NCI-H1092 (cell line): ENCODE data around the gene ORMDL2.
"Not testable (repeated sequence)": the region's sequence is repeated elsewhere in the genome, so short reads cannot be mapped to it uniquely, and the experiment has no call there.

Experiments
- DNase-seq: peaks from one replicate; lab custom pipeline; 2025; lab: John Stamatoyannopoulos, UW

The ORMDL2 gene

GRCh38 chr12:55828357-55828756 lies 10.5 kb downstream of the ORMDL2 start:
- DNase-seq: no peak

GRCh38 chr12:55829967-55830600 lies 12.2 kb downstream of the ORMDL2 start:
- DNase-seq: no peak

DNA sequence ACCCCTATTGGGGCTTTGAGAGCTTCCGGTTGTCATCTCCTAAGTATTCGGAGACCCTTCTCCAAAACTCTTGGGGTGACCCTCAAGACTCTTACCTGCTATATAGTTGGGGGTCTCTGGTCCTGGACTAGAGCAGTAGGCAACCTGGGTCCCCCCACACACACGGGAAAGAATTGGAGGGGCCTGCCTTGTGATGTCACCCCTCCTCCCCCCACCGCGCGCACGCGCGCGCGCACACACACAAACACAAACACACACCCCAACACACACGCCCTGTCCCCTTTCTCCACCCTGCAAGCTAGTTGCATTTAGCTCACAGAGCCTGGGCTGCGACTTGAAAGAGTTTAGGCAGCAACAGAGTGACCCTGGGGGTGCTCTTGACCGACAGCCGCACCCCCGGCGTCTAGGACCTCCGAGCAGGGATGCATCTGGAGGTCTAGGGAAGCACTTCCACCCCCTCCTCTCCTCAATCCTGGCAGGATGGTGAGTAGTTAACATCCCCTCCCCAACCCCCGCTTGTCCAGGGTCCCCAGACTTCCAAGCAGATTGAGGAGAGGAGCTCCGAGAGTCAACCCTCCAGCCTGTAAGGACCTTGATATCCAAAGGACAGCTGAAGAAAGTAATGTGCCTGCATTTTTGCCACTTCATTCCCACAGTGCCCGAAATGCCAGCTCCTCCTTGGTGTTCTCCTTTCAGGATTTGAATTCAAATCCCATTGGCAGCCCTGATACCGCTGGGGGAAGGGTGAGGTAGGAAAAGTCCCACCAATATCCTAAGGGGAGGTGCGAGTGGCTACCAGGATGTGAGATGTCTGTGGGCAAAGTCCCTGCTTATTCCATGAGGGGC lies 13.0 kb downstream of the ORMDL2 start:
- peak; percentile 36 for DNase-seq

- DNase-seq: no peak
Observed at GRCh38 chr12:55831447-55831815, 13.6 kb downstream of the ORMDL2 start.

GRCh38 chr12:55833056-55833455 lies 15.2 kb downstream of the ORMDL2 start:
- no peak for DNase-seq

- not testable (repeated sequence) for DNase-seq
Observed at GRCh38 chr12:55834400-55834799, 16.6 kb downstream of the ORMDL2 start.

DNA sequence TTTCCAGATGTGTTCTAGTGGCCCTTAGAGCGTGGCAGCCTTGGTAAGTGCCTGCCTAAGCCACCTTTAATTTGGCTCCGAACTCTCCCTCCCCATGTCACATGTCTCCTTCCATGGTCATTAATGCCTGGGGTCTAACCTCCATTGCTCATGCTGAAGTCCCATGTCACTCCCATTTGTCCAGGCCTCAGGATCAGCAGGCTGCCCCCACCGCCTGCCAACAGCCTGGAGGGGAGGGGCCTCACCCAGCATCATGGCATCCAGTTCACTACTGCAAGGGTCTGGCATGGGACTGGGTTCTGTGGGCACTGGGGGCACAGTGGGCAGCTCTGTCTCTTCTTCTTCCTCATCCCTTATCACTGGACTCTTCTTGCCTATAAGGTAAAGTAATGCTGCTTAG lies 20.5 kb downstream of the ORMDL2 start:
- DNase-seq: no peak

DNA sequence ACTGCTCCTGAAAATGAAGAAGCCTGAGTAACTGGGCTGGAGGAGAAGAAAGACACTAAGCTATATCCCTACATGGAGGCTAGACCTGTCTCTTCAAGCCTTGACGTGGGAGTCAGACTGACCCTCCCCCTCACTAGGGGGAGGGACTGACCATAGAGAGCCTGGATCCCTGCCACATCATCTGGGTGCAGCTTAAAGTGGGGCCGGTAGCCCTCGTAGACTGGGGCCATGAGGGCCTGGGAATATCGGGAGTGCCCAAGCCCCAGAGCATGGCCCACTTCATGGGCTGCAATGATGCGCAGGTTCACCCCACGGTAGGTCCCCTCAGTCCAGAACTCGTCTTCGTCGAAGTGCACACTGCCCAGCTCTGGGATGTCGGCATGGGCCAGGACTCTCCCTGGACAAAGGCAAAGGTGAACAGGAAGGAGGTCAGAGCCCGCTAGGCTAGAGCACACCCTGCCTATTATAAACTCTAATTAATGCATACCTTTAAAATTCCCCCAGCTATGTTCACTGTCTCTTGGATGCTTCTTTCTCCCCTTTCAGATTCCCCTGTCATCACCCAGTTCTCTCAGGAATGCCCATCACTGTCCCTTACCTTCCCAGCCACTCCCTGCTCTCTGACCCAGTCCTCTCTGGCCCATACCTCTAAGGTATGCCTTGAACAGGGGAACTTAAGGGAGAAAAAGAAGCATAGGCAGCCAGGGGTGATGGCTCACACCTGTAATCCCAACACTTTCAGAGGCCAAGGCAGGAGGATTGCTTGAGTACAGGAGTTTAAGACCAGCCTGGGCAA lies 21.7 kb downstream of the ORMDL2 start:
- DNase-seq: no peak

DNA sequence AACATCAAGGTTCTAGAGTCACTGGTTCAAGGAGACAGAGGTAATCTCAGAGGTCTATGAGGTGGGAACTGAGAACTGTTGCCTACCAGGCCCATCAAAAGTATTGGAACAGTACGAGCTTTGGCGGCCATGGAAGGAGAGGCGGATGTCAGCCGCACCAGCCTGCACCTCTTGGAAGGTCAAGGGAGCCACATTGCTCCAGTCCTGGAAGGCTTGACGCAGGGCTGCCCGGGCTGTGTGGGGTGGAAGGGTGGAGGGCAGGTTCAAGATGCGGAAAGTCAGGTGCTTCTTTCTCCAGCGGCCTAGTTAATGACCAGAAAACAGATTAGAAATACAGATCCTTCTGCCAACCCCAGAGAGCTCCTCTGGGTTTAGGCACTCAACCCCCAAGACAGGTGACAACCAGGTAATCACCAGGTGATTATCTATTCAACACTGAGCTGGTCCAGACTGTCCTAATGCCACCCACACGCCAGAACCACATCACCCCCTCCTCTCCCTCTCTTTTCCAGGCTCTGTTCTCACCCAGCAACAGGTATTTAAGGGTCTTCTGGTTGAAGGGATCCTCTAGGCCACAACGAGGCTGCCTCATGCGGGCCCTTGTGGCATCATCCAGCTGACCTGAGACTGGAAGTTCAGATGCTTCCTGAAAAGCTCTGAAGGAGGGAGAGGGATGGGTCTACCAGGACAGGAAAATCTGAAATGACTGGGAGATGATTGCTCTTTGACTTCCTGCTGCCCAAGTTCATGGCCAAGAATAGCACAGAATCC lies 22.9 kb downstream of the ORMDL2 start:
- no peak for DNase-seq

- DNase-seq: no peak
Observed at GRCh38 chr12:55842681-55843429, 25.0 kb downstream of the ORMDL2 start, which contains the start of gene MMP19. MMP19 (minus strand) TSS chr12:55842936; CDS start chr12:55842830, 106 bp downstream.

GRCh38 chr12:55843431-55843830 lies 25.6 kb downstream of the ORMDL2 start:
- no peak for DNase-seq

DNA sequence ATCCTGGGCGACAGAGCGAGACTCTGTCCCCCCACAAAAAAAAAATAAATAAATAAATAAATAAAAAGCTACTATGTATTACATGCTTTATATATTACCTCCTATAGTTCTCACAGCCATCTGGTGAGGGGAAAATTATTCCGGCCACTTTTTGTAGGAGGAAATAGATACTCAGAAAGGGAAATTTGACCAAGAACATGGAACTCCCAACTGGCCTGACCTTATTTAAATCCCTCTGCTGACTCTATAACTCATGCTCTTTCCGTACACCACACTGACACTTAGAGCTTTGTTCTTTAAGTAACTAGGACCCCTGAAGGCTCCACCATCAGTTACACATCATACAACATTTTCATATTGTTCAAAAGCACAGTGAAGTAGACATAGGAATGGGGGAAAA lies 27.1 kb downstream of the ORMDL2 start:
- DNase-seq: no peak

- DNase-seq: no peak
Observed at GRCh38 chr12:55845361-55845760, 27.5 kb downstream of the ORMDL2 start.

- no peak for DNase-seq
Observed at GRCh38 chr12:55845785-55846496, 28.1 kb downstream of the ORMDL2 start.

GRCh38 chr12:55847033-55847432 lies 29.2 kb downstream of the ORMDL2 start:
- DNase-seq: no peak

DNA sequence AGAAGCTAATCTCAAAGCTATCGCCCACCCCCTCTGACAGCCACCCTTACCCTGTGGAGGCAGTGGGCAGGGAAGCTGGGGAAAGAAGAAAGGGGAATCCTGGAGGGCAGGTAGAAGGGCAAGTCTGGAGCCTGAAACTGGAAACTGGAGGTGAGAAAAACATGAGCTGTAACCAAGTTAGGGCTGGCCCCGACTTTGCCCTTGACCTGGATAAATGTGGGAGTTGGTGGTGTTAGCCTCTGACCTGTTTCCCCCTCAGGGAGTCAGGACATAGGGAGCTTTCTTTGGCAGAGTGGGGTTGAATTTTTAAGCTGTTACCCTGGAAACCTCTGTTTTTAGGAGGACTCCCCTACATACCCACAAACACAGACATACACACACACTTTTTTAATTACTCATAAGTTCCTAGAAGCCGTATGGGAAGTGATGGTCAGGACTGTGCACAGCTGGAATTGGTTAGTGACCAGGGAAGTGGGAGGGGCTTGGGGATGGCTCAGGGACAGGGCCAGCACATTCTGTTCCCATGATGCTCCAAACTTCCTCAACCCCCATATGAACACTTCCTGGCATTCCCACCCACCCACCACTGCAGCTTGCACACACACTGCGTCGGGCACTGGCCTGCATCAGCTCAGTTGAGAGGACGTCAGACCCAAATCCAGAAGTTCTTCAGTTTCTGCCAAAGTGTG lies 29.9 kb downstream of the ORMDL2 start:
- no peak for DNase-seq

GRCh38 chr12:55849616-55850343 lies 31.9 kb downstream of the ORMDL2 start:
- DNase-seq: no peak

GRCh38 chr12:55850401-55850800 lies 32.6 kb downstream of the ORMDL2 start:
- no peak for DNase-seq

GRCh38 chr12:55850893-55851292 lies 33.1 kb downstream of the ORMDL2 start:
- DNase-seq: no peak
